Prostate gland (tissue), 2 donors: ENCODE data around the gene VAV3. TPM values are rescaled to one million over a fixed set of nuclear protein-coding genes. Genes with fewer than 3 reads are reported as not detected.

Experiments used
- DNase-seq: peaks from one replicate; pipeline ENCODE4 v3.0.0-alpha.2; 2019; ENCODE audit warnings: low spot score
- H3K27ac ChIP-seq, 2 donors: fragments of 200-600 bp; sonication (generic); 2 replicates each; pipeline ENCODE4 v1.5.1; 2017 to 2019
- H3K27me3 ChIP-seq: fragments of 200-600 bp; sonication (generic); replicated peaks from 2 replicates; pipeline ENCODE4 v1.5.1; 2019; ENCODE audit not compliant: insufficient read depth
- H3K36me3 ChIP-seq, 2 donors: fragments of 200-600 bp; sonication (generic); 1 replicate in 1 of 2; 2 replicates in 1 of 2; pipeline versions ENCODE4 v1.5.1 to v1.8.1; 2017 to 2019
- H3K4me1 ChIP-seq: fragments of 200-600 bp; sonication (generic); replicated peaks from 2 replicates; pipeline ENCODE4 v1.5.1; 2019
- H3K4me3 ChIP-seq, 2 donors: fragments of 200-600 bp; sonication (generic); 2 replicates each; pipeline ENCODE4 v1.5.1; 2017 to 2019
- H3K9me3 ChIP-seq: fragments of 200-600 bp; sonication (generic); 2 replicates; pipeline ENCODE4 v1.5.1; 2017
- POLR2A ChIP-seq: fragments of 450-650 bp; IDR thresholded peaks from one replicate; pipeline ENCODE4 v1.6.1; 2016; ENCODE audit warnings: antibody characterized with exemption, mild to moderate bottlenecking
- POLR2AphosphoS5 ChIP-seq: sonication (generic); formaldehyde crosslinking; IDR thresholded peaks from one replicate; pipeline ENCODE4 v1.6.1; 2017; ENCODE audit warnings: antibody characterized with exemption
- WGBS: methylation state at CpG from one replicate; pipeline ENCODE4 v1.1.5; 2018; 5-methylcytosine and 5-hydroxymethylcytosine counted together
- intact Hi-C: fragments of 100-400 bp; cut with DNase I; formaldehyde crosslinking; loops from one replicate; pipeline ENCODE4 v1.14.2; 2022
- total RNA-seq, 2 donors: library from RNA; depleted of rRNA; stranded (reverse); fragments of >200 nt; gene quantifications; one replicate each; pipeline ENCODE4 v1.1.0, GENCODE V29; 2016
- TF ChIP-seq, protein P1 (sequence below), 4 experiments: fragments of 200-600 bp in 2 of 4; fragments of 450-650 bp in 2 of 4; sonication (generic) in 2 of 4; IDR thresholded peaks; 1 replicate in 3 of 4; 2 replicates in 1 of 4; pipeline ENCODE4 v1.5.1; 2016 to 2019; ENCODE audit warnings: antibody characterized with exemption in 4 of 4, mild to moderate bottlenecking in 2 of 4, moderate library complexity in 2 of 4

VAV3 gene
- total RNA-seq, 2 donors from 2014 or later: 14.5 TPM

DNA sequence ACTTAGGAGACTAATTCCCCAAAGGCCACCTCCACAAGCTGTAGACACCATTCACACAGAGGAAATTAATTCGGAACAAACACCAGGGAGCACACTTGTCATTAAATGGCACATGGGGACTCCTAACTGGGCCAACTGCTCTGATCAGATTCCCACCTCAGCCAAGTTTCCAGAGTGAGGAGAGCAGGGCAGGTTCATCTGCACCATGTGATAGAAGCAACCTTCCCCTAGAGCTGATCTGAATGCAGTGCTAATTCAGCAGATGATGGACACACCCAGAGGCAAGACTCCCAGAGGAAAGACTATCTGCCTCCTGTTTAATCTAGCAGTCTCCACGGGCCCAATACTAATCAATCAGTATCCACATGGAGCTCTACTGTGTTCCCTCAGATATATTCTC lies 147.0 kb downstream of the VAV3 start:
- Histone ChIP-seq H3K36me3 (no peaks in the 10 kb centered on the region), H3K27ac (no peak overlapping the region), H3K9me3 (no peaks in the 10 kb centered on the region), H3K27me3 (no peaks in the 10 kb centered on the region), H3K4me1 (no peaks in the 10 kb centered on the region), H3K4me3 (no peak overlapping the region)
- intact Hi-C loops: no loop called here
- 81% methylated on average over 2 of the region's 2 CpGs for WGBS
- DNase-seq: no peak
- TF ChIP-seq, protein P1, sequence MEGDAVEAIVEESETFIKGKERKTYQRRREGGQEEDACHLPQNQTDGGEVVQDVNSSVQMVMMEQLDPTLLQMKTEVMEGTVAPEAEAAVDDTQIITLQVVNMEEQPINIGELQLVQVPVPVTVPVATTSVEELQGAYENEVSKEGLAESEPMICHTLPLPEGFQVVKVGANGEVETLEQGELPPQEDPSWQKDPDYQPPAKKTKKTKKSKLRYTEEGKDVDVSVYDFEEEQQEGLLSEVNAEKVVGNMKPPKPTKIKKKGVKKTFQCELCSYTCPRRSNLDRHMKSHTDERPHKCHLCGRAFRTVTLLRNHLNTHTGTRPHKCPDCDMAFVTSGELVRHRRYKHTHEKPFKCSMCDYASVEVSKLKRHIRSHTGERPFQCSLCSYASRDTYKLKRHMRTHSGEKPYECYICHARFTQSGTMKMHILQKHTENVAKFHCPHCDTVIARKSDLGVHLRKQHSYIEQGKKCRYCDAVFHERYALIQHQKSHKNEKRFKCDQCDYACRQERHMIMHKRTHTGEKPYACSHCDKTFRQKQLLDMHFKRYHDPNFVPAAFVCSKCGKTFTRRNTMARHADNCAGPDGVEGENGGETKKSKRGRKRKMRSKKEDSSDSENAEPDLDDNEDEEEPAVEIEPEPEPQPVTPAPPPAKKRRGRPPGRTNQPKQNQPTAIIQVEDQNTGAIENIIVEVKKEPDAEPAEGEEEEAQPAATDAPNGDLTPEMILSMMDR (IDR thresholded peaks at IDR 0.05): no peak
- no peak for TF ChIP-seq POLR2A

DNA sequence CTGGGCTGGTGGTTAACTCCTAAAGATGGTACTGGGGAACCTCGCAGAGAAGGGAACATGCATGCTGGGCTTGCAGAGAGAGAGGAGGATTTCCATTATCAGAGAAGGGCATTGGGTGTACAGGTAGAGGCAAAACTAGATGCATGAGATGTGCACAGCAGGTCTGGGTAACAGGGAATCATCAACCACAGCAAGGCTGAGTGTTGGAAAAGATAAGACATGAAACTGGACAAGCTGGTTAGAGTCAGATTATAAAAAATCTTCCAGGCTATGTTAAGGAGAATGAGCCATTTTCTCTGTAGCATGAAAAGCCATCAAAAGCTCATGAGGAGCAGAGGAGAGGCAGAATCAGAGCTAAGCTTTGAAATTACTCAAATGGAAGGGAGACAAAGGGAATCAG lies 147.8 kb downstream of the VAV3 start:
- H3K36me3 ChIP-seq: no peaks in the 10 kb centered on the region
- H3K9me3 ChIP-seq: no peaks in the 10 kb centered on the region
- intact Hi-C loops: no loop called here
- H3K27ac ChIP-seq: no peak overlapping the region
- DNase-seq: no peak
- H3K4me1 ChIP-seq: no peaks in the 10 kb centered on the region
- H3K27me3 ChIP-seq: no peaks in the 10 kb centered on the region
- 96% methylated on average over 1 of the region's 1 CpG for WGBS
- no peak overlapping the region for H3K4me3 ChIP-seq
- TF ChIP-seq POLR2A (no peak), POLR2AphosphoS5 (no peak)
- TF ChIP-seq, protein P1 (IDR thresholded peaks at IDR 0.05): no peak

DNA sequence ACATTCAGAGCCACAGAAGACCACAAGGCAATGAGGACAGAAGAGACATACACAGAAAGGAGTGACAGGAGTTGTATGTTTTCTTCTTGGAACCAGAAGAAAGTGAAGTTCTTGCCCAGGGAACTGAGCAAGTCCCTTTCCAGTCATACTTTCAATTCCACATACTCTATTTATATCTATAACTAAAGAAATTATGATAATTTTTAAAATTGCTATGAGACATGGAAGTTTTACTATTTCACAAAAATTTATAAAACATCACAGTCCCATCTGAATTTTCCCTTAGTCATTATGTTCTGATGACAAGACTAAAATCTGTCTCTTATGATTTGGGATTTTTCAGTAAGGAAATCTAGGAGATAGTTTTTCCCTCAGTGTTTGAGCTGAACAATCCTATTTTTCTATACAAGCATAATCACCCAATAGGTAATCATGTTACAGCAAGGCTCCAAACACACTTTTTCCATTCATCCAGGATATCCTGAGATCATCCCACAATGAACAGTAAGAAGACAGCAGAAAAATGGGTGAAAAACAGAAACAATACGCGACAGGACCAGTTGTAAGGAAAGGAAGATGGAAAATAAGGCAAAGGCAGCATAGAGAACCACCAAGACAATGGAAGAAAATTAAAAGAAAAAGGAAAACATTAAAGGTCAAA lies 154.6 kb downstream of the VAV3 start:
- intact Hi-C loops: no loop called here
- TF ChIP-seq, protein P1 (IDR thresholded peaks at IDR 0.05): no peak
- TF ChIP-seq POLR2A: no peak
- no peak for TF ChIP-seq POLR2AphosphoS5
- Histone ChIP-seq H3K9me3 (no peaks in the 10 kb centered on the region), H3K27me3 (no peaks in the 10 kb centered on the region), H3K36me3 (no peaks in the 10 kb centered on the region), H3K27ac (no peak overlapping the region), H3K4me1 (no peaks in the 10 kb centered on the region), H3K4me3 (no peak overlapping the region)
- WGBS: 96% methylated on average over 2 of the region's 2 CpGs
- no peak for DNase-seq

DNA sequence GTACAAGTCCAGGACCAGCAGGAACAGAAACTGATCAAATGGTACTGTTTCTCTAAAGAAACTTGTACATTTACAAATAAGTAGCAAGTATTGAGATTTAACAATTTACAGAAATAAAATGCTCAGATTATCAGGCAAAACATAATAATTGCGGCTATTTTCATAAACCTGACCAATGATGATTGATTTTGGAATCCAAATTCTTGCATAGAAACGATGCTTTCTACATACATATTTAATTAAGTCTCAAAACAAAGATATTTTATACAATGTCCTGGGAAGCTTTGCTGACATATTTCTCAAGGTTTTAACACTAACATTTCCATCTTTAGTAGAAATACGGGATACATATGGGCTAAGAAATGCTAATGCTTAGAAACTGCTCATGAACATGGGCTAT lies 157.1 kb downstream of the VAV3 start:
- Histone ChIP-seq H3K4me3 (no peak overlapping the region), H3K27me3 (no peaks in the 10 kb centered on the region), H3K9me3 (no peaks in the 10 kb centered on the region), H3K27ac (no peak overlapping the region), H3K36me3 (no peaks in the 10 kb centered on the region), H3K4me1 (no peaks in the 10 kb centered on the region)
- WGBS: 91% methylated on average over 3 of the region's 3 CpGs
- TF ChIP-seq POLR2AphosphoS5 (no peak), POLR2A (no peak)
- TF ChIP-seq, protein P1 (IDR thresholded peaks at IDR 0.05): no peak
- DNase-seq: no peak
- intact Hi-C loops: no loop called here

- TF ChIP-seq, protein P1 (IDR thresholded peaks at IDR 0.05): no peak
- TF ChIP-seq POLR2AphosphoS5 (no peak), POLR2A (no peak)
Observed at GRCh38 chr1:107807405-107807804, 157.6 kb downstream of the VAV3 start.

More at GRCh38 chr1:107807405-107807804, 157.6 kb downstream of the VAV3 start:
- Histone ChIP-seq H3K9me3 (no peaks in the 10 kb centered on the region), H3K4me3 (no peak overlapping the region), H3K36me3 (no peaks in the 10 kb centered on the region), H3K4me1 (no peaks in the 10 kb centered on the region), H3K27me3 (no peaks in the 10 kb centered on the region), H3K27ac (no peak overlapping the region)
- intact Hi-C loops: no loop called here
- 95% methylated on average over 1 of the region's 1 CpG for WGBS
- no peak for DNase-seq
